ENCODE measurements around the gene ACMSD.

The ACMSD gene

GRCh38 chr2:134910763-134911399 is 72.5 kb downstream of the ACMSD start:
- no peak for DNase-seq

- DNase-seq, result no peak
Measured at GRCh38 chr2:134911400-134911785, 73.0 kb downstream of the ACMSD start.

GRCh38 chr2:134912361-134912760 is 73.9 kb downstream of the ACMSD start:
- no peak for DNase-seq

GRCh38 chr2:134917360-134917865 is 79.0 kb downstream of the ACMSD start:
- peak; percentile 21 for DNase-seq

GRCh38 chr2:134917888-134918525 is 79.6 kb downstream of the ACMSD start:
- no peak for DNase-seq

GRCh38 chr2:134918526-134919340 is 80.3 kb downstream of the ACMSD start, which contains the start of gene CCNT2:
CCNT2 (plus strand) TSS chr2:134918822; CDS start chr2:134918855, 33 bp downstream.
- DNase-seq, result peak; percentile 97

GRCh38 chr2:134919341-134920210 is 81.2 kb downstream of the ACMSD start:
- peak; percentile 45 for DNase-seq

GRCh38 chr2:134924912-134925311 is 86.5 kb downstream of the ACMSD start:
- no peak for DNase-seq

GRCh38 chr2:134926231-134926931 is 88.0 kb downstream of the ACMSD start:
- DNase-seq, result no peak

GRCh38 chr2:134927195-134927594 is 88.8 kb downstream of the ACMSD start:
- DNase-seq, result no peak

GRCh38 chr2:134932864-134933526 is 94.6 kb downstream of the ACMSD start:
- no peak for DNase-seq

- no peak for DNase-seq
Measured at GRCh38 chr2:134933732-134934131, 95.3 kb downstream of the ACMSD start.

- DNase-seq, result no peak
Measured at GRCh38 chr2:134934150-134934549, 95.7 kb downstream of the ACMSD start.

- no peak for DNase-seq
Measured at GRCh38 chr2:134934641-134935040, 96.2 kb downstream of the ACMSD start.

GRCh38 chr2:134936691-134937090 is 98.3 kb downstream of the ACMSD start:
- no peak for DNase-seq

- no peak for DNase-seq
Measured at GRCh38 chr2:134943540-134943939, 105.1 kb downstream of the ACMSD start.

GRCh38 chr2:134944975-134945374 is 106.6 kb downstream of the ACMSD start:
- no peak for DNase-seq

- DNase-seq, result no peak
Measured at GRCh38 chr2:134946073-134946472, 107.7 kb downstream of the ACMSD start.

- DNase-seq, result no peak
Measured at GRCh38 chr2:134949981-134950708, 111.7 kb downstream of the ACMSD start.

- DNase-seq, result no peak
Measured at GRCh38 chr2:134950886-134951285, 112.5 kb downstream of the ACMSD start.
